A673 (cell line): ENCODE data around the gene JMJD1C. TPM values are rescaled to one million over a fixed set of nuclear protein-coding genes. Genes with fewer than 3 reads are reported as not detected.

Source experiments
- BruUV-seq: library from RNA; stranded (reverse); fragments of 400-500 nt; replicated peaks from 2 replicates; lab custom pipeline; 2021; lab: Mats Ljungman, UMichigan
- CTCF ChIA-PET: fragments of 300-600 bp; sonication (Branson Sonifier 250); formaldehyde crosslinking; loops from one replicate; lab custom pipeline; 2022; ENCODE audit warnings: antibody characterized with exemption; lab: Charles Lee
- POLR2A ChIA-PET: fragments of 300-600 bp; sonication (Branson Sonifier 250); formaldehyde crosslinking; loops from one replicate; lab custom pipeline; 2022; ENCODE audit warnings: antibody characterized with exemption; ENCODE audit not compliant: low non-redundant PET; lab: Charles Lee
- DNase-seq: peaks from one replicate; pipeline ENCODE4 v3.0.0-alpha.2; 2015; ENCODE audit warnings: low spot score
- H3K27ac ChIP-seq: fragments of 200-600 bp; sonication (generic); 2 replicates; pipeline ENCODE4 v1.5.1; 2016; ENCODE audit warnings: mixed run types, low read depth, mild to moderate bottlenecking, mixed read lengths, antibody characterized with exemption, low read length; ENCODE audit not compliant: poor library complexity, severe bottlenecking
- H3K27me3 ChIP-seq: fragments of 200-600 bp; sonication (generic); replicated peaks from 2 replicates; pipeline ENCODE4 v1.6.1; 2017; ENCODE audit warnings: mixed run types, low read depth, mild to moderate bottlenecking, mixed read lengths, antibody characterized with exemption, low read length; ENCODE audit not compliant: insufficient read depth, poor library complexity
- H3K36me3 ChIP-seq: fragments of 200-600 bp; sonication (generic); 2 replicates; pipeline ENCODE4 v1.6.1; 2016; ENCODE audit warnings: mixed run types, mild to moderate bottlenecking, mixed read lengths, antibody characterized with exemption, low read length; ENCODE audit not compliant: insufficient read depth, poor library complexity, severe bottlenecking
- H3K4me1 ChIP-seq: fragments of 200-600 bp; sonication (generic); 2 replicates; pipeline ENCODE4 v1.6.1; 2017; ENCODE audit warnings: mixed run types, mild to moderate bottlenecking, mixed read lengths, antibody characterized with exemption, low read length; ENCODE audit not compliant: insufficient read depth, poor library complexity, severe bottlenecking
- H3K4me3 ChIP-seq: fragments of 200-600 bp; sonication (generic); 2 replicates; pipeline ENCODE4 v1.5.1; 2016; ENCODE audit warnings: low read depth, mixed run types, mild to moderate bottlenecking, mixed read lengths, low read length; ENCODE audit not compliant: poor library complexity, severe bottlenecking
- H3K9me3 ChIP-seq: fragments of 200-600 bp; sonication (generic); 2 replicates; pipeline ENCODE4 v1.6.1; 2016; ENCODE audit warnings: mixed run types, low read depth, mild to moderate bottlenecking, mixed read lengths, antibody characterized with exemption, low read length; ENCODE audit not compliant: poor library complexity, severe bottlenecking
- EZH2 ChIP-seq: fragments of 200-600 bp; sonication (generic); IDR thresholded peaks from 2 replicates; pipeline ENCODE4 v1.6.1; 2017; ENCODE audit warnings: borderline replicate concordance, low read depth, mild to moderate bottlenecking, mixed read lengths, antibody characterized with exemption, low read length; ENCODE audit not compliant: poor library complexity, severe bottlenecking
- intact Hi-C: fragments of 100-400 bp; cut with micrococcal nuclease; formaldehyde crosslinking; loops from one replicate; pipeline ENCODE4 v1.10.0; 2022; ENCODE audit not compliant: unreplicated experiment
- total RNA-seq: library from RNA; stranded (reverse); gene quantifications from 2 replicates; pipeline ENCODE4 v1.2.3, GENCODE V29; 2021
- TF ChIP-seq, protein P1 (sequence below): fragments of 300-800, 200-600 bp; sonication (generic); conservative IDR thresholded peaks from 2 replicates; pipeline ENCODE4 v1.5.1; 2017; ENCODE audit warnings: low read depth, mild to moderate bottlenecking, antibody characterized with exemption, low read length, moderate library complexity, mixed read lengths

JMJD1C gene
- total RNA-seq, 1 experiment from 2014 or later, result 71.4 TPM

DNA sequence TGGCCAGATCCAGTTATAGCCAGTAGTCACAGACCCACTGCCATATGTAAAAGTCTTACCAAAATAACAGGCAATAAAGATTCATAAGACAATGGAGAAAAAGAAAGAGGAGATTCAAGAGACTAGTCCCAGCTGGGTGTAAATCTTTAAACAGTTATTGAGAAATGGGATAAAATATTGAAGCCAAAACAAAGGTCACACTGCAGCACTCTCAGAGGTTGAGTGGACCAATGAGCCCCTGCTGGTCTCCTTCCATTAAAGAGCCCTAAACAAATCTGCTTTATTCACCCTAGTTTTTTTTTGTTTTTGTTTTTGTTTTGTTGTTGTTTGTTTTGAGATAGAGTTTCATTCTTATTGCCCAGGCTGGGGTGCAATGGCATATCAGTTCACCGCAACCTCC lies 98.8 kb downstream of the JMJD1C start:
- no TSS peak for BruUV-seq
- POLR2A ChIA-PET, result no interaction called here

GRCh38 chr10:63365976-63366765 lies 99.6 kb downstream of the JMJD1C start:
- DNase-seq, result no peak
- ChIA-PET CTCF (no interaction called here), POLR2A (no interaction called here)
- no peaks in the 10 kb centered on the region for H3K9me3 ChIP-seq
- H3K27me3 ChIP-seq, result no peaks in the 10 kb centered on the region
- BruUV-seq, result no TSS peak
- H3K27ac ChIP-seq, result no peak overlapping the region
- no peaks in the 10 kb centered on the region for H3K36me3 ChIP-seq
- intact Hi-C loops, result no loop called here
- no peaks in the 10 kb centered on the region for H3K4me1 ChIP-seq
- no peak overlapping the region for H3K4me3 ChIP-seq
- TF ChIP-seq EZH2, result no peak
- TF ChIP-seq, protein P1, sequence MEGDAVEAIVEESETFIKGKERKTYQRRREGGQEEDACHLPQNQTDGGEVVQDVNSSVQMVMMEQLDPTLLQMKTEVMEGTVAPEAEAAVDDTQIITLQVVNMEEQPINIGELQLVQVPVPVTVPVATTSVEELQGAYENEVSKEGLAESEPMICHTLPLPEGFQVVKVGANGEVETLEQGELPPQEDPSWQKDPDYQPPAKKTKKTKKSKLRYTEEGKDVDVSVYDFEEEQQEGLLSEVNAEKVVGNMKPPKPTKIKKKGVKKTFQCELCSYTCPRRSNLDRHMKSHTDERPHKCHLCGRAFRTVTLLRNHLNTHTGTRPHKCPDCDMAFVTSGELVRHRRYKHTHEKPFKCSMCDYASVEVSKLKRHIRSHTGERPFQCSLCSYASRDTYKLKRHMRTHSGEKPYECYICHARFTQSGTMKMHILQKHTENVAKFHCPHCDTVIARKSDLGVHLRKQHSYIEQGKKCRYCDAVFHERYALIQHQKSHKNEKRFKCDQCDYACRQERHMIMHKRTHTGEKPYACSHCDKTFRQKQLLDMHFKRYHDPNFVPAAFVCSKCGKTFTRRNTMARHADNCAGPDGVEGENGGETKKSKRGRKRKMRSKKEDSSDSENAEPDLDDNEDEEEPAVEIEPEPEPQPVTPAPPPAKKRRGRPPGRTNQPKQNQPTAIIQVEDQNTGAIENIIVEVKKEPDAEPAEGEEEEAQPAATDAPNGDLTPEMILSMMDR, result no peak

More for the DNA sequence above, 98.8 kb downstream of the JMJD1C start:
- no peaks in the 10 kb centered on the region for H3K27me3 ChIP-seq
- CTCF ChIA-PET, result no interaction called here
- no peak for TF ChIP-seq EZH2
- TF ChIP-seq, protein P1, result no peak
- H3K36me3 ChIP-seq, result no peaks in the 10 kb centered on the region
- intact Hi-C loops, result no loop called here
- no peak overlapping the region for H3K27ac ChIP-seq
- no peak overlapping the region for H3K4me3 ChIP-seq
- no peaks in the 10 kb centered on the region for H3K4me1 ChIP-seq
- no peak for DNase-seq
- H3K9me3 ChIP-seq, result no peaks in the 10 kb centered on the region

- CTCF ChIA-PET, result no interaction called here
- Histone ChIP-seq H3K36me3 (no peaks in the 10 kb centered on the region), H3K4me1 (no peaks in the 10 kb centered on the region), H3K9me3 (no peaks in the 10 kb centered on the region), H3K27me3 (no peaks in the 10 kb centered on the region), H3K4me3 (no peak overlapping the region), H3K27ac (no peak overlapping the region)
- intact Hi-C loops, result no loop called here
- no peak for DNase-seq
- no peak for TF ChIP-seq EZH2
- TF ChIP-seq, protein P1, result no peak
- BruUV-seq, result TSS peak; percentile 4
- POLR2A ChIA-PET, result no interaction called here
Observed at GRCh38 chr10:63364918-63365317, 100.9 kb downstream of the JMJD1C start.
